PC-3 (cell line): Measurements from ENCODE around the gene LRRC45. TPM values are rescaled to one million over a fixed set of nuclear protein-coding genes. Genes with fewer than 3 reads are reported as not detected.

ENCODE experiments used
- ATAC-seq: fragments of 200-7000 bp; cut with Tn5 transposase; 2 replicates; pipeline ENCODE4 v1.9.1; 2020; ENCODE audit warnings: mild to moderate bottlenecking, moderate library complexity
- BruUV-seq: library from RNA; stranded (reverse); fragments of 400-500 nt; replicated peaks from 2 replicates; lab custom pipeline; 2021; lab: Mats Ljungman, UMichigan
- CTCF ChIA-PET: fragments of 300-600 bp; sonication (Branson Sonifier 250); formaldehyde crosslinking; loops from one replicate; lab custom pipeline; 2022; ENCODE audit warnings: antibody characterized with exemption; lab: Charles Lee
- POLR2A ChIA-PET: fragments of 300-600 bp; sonication (Branson Sonifier 250); formaldehyde crosslinking; loops from one replicate; lab custom pipeline; 2022; ENCODE audit warnings: antibody characterized with exemption; ENCODE audit not compliant: unreplicated experiment; lab: Charles Lee
- DNase-seq: peaks from one replicate; pipeline ENCODE4 v3.0.0-alpha.2; 2015
- H2AFZ ChIP-seq: fragments of 300-600 bp; sonication (generic); 2 replicates; pipeline ENCODE4 v1.6.0; 2016; ENCODE audit warnings: antibody characterized with exemption, low read length
- H3F3A ChIP-seq: fragments of 300-600 bp; sonication (generic); one replicate; pipeline ENCODE4 v1.6.0; 2017; ENCODE audit warnings: antibody characterized with exemption, low read length, control low read depth, mild to moderate bottlenecking; ENCODE audit not compliant: unreplicated experiment
- H3K27ac ChIP-seq: fragments of 300-600 bp; sonication (generic); 2 replicates; pipeline ENCODE4 v1.5.1; 2016; ENCODE audit warnings: mild to moderate bottlenecking, low read length
- H3K27me3 ChIP-seq: fragments of 300-600 bp; sonication (generic); 2 replicates; pipeline ENCODE4 v1.6.1; 2016; ENCODE audit warnings: low read length, mixed read lengths
- H3K36me3 ChIP-seq: fragments of 300-600 bp; sonication (generic); 2 replicates; pipeline ENCODE4 v1.6.1; 2016; ENCODE audit warnings: low read depth, mixed run types, low read length, mixed read lengths
- H3K4me1 ChIP-seq: fragments of 300-600 bp; sonication (generic); 2 replicates; pipeline ENCODE4 v1.5.1; 2016; ENCODE audit warnings: low read length; ENCODE audit not compliant: insufficient read depth
- H3K4me2 ChIP-seq: fragments of 300-600 bp; sonication (generic); 2 replicates; pipeline ENCODE4 v1.6.0; 2016; ENCODE audit warnings: low read length
- H3K4me3 ChIP-seq: fragments of 300-600 bp; sonication (generic); 2 replicates; pipeline ENCODE4 v1.5.1; 2016; ENCODE audit warnings: mild to moderate bottlenecking, low read length, mixed read lengths
- H3K79me2 ChIP-seq: fragments of 300-600 bp; sonication (generic); 2 replicates; pipeline ENCODE4 v1.6.1; 2017; ENCODE audit warnings: low read length, mixed read lengths
- H3K9ac ChIP-seq: fragments of 300-600 bp; sonication (generic); 2 replicates; pipeline ENCODE4 v1.6.0; 2016; ENCODE audit warnings: mild to moderate bottlenecking, low read length
- H3K9me2 ChIP-seq: fragments of 300-600 bp; sonication (generic); replicated peaks from 2 replicates; pipeline ENCODE4 v1.6.1; 2016; ENCODE audit warnings: mixed run types, low read length, mixed read lengths
- H3K9me3 ChIP-seq: fragments of 300-600 bp; sonication (generic); 2 replicates; pipeline ENCODE4 v1.6.1; 2016; ENCODE audit warnings: low read length, mixed read lengths
- H4K20me1 ChIP-seq: fragments of 300-600 bp; sonication (generic); 2 replicates; pipeline ENCODE4 v1.6.1; 2016; ENCODE audit warnings: low read length, mixed read lengths
- CTCF ChIP-seq: fragments of 300-600 bp; sonication (generic); conservative IDR thresholded peaks from 2 replicates; pipeline ENCODE4 v1.5.1; 2017; ENCODE audit warnings: antibody characterized with exemption, low read depth, mild to moderate bottlenecking, low read length
- EZH2 ChIP-seq: fragments of 300-600 bp; sonication (generic); IDR thresholded peaks from one replicate; pipeline ENCODE4 v1.6.1; 2017; ENCODE audit warnings: antibody characterized with exemption, mild to moderate bottlenecking, low read length; ENCODE audit not compliant: unreplicated experiment
- EZH2phosphoT487 ChIP-seq: fragments of 300-600 bp; sonication (generic); IDR thresholded peaks from 2 replicates; pipeline ENCODE4 v1.6.1; 2018; ENCODE audit warnings: mild to moderate bottlenecking, antibody characterized with exemption, low read length, borderline replicate concordance
- intact Hi-C: fragments of 100-400 bp; cut with micrococcal nuclease; formaldehyde crosslinking; loops from 2 replicates; pipeline ENCODE4 v1.9.0; 2023
- total RNA-seq: library from RNA; depleted of rRNA; stranded (reverse); fragments of >200 nt; gene quantifications from 2 replicates; pipeline ENCODE4 v1.2.3, GENCODE V29; 2014

LRRC45 gene
- total RNA-seq, 1 experiment from 2014 or later, result 71.5 TPM

- Histone ChIP-seq H3K9me3 (no peaks in the 10 kb centered on the region), H3K27ac (no peak overlapping the region), H3K9me2 (no peaks in the 10 kb centered on the region), H3K79me2 (peaks cover under 1% of the 10 kb centered on the region), H3K4me3 (no peak overlapping the region), H3K27me3 (no peaks in the 10 kb centered on the region), H3K36me3 (no peaks in the 10 kb centered on the region; the same call in 1 of the 2 replicates), H2AFZ (no peak overlapping the region), H3F3A (no peaks in the 10 kb centered on the region), H3K4me1 (no peaks in the 10 kb centered on the region), H3K4me2 (no peak overlapping the region), H3K9ac (no peak overlapping the region), H4K20me1 (no peaks in the 10 kb centered on the region)
- BruUV-seq, result no TSS peak
- TF ChIP-seq CTCF, result no peak
- TF ChIP-seq EZH2, result no peak
- TF ChIP-seq EZH2phosphoT487, result no peak
- no peak for ATAC-seq
- intact Hi-C loops, result no loop called here
- ChIA-PET POLR2A (no interaction called here), CTCF (no interaction called here)
- no peak for DNase-seq
Measured at GRCh38 chr17:82014971-82015310, 8.2 kb upstream of the LRRC45 start.

- 0 out of 2 replicates have a peak, but pooled peaks cover under 1% of the 10 kb centered on the region for H3K4me1 ChIP-seq
- H3K36me3 ChIP-seq, result no peaks in the 10 kb centered on the region; the same call in 1 of the 2 replicates
- POLR2A ChIA-PET, result no interaction called here
- H3K4me3 ChIP-seq, result no peak overlapping the region
- no peaks in the 10 kb centered on the region for H3F3A ChIP-seq
- no peak overlapping the region for H2AFZ ChIP-seq
- CTCF ChIA-PET, result no interaction called here
- H3K9ac ChIP-seq, result no peak overlapping the region
- H3K27ac ChIP-seq, result no peak overlapping the region
- H3K9me2 ChIP-seq, result no peaks in the 10 kb centered on the region
- no peak overlapping the region for H3K4me2 ChIP-seq
- DNase-seq (no peak), ATAC-seq (no peak)
- H3K27me3 ChIP-seq, result no peaks in the 10 kb centered on the region
- intact Hi-C loops, result no loop called here
- BruUV-seq, result no TSS peak
- peaks cover 1% of the 10 kb centered on the region; the same call in 1 of the 2 replicates for H4K20me1 ChIP-seq
- H3K9me3 ChIP-seq, result no peaks in the 10 kb centered on the region
- TF ChIP-seq EZH2phosphoT487 (no peak), CTCF (no peak), EZH2 (no peak)
- H3K79me2 ChIP-seq, result peaks cover 6% of the 10 kb centered on the region
Measured at GRCh38 chr17:82015311-82015971, 7.7 kb upstream of the LRRC45 start.

GRCh38 chr17:82016061-82016874 is 6.8 kb upstream of the LRRC45 start:
- CTCF ChIA-PET, result no interaction called here
- BruUV-seq, result no TSS peak
- no peak for TF ChIP-seq EZH2phosphoT487
- no peak for TF ChIP-seq CTCF
- TF ChIP-seq EZH2, result no peak

More at GRCh38 chr17:82016061-82016874, 6.8 kb upstream of the LRRC45 start:
- 0 out of 2 replicates have a peak, but pooled peaks cover 7% of the 10 kb centered on the region for H3K4me1 ChIP-seq
- H3K79me2 ChIP-seq, result peaks cover 14% of the 10 kb centered on the region
- POLR2A ChIA-PET, result no interaction called here
- no peaks in the 10 kb centered on the region for H3K9me3 ChIP-seq
- H3K4me2 ChIP-seq, result no peak overlapping the region
- no peaks in the 10 kb centered on the region; the same call in 1 of the 2 replicates for H3K36me3 ChIP-seq
- H3K9ac ChIP-seq, result no peak overlapping the region
- H2AFZ ChIP-seq, result no peak overlapping the region
- no peaks in the 10 kb centered on the region for H3K9me2 ChIP-seq
- H3K27me3 ChIP-seq, result no peaks in the 10 kb centered on the region
- intact Hi-C loops, result no loop called here
- DNase-seq (no peak), ATAC-seq (no peak)
- H3F3A ChIP-seq, result no peaks in the 10 kb centered on the region
- H3K4me3 ChIP-seq, result no peak overlapping the region
- peaks cover 7% of the 10 kb centered on the region; the same call in 1 of the 2 replicates for H4K20me1 ChIP-seq
- H3K27ac ChIP-seq, result no peak overlapping the region
